Hematopoietic multipotent progenitor cell treated with erythropoietin and hydrocortisone succinate and interleukin-3 and kit ligand, for 17 days (in vitro differentiated cells): ENCODE measurements around the gene CARD9.

Experiments
- DNase-seq: peaks from one replicate; pipeline ENCODE4 v3.0.0-alpha.2; 2015; ENCODE audit warnings: low spot score

The CARD9 gene

DNA sequence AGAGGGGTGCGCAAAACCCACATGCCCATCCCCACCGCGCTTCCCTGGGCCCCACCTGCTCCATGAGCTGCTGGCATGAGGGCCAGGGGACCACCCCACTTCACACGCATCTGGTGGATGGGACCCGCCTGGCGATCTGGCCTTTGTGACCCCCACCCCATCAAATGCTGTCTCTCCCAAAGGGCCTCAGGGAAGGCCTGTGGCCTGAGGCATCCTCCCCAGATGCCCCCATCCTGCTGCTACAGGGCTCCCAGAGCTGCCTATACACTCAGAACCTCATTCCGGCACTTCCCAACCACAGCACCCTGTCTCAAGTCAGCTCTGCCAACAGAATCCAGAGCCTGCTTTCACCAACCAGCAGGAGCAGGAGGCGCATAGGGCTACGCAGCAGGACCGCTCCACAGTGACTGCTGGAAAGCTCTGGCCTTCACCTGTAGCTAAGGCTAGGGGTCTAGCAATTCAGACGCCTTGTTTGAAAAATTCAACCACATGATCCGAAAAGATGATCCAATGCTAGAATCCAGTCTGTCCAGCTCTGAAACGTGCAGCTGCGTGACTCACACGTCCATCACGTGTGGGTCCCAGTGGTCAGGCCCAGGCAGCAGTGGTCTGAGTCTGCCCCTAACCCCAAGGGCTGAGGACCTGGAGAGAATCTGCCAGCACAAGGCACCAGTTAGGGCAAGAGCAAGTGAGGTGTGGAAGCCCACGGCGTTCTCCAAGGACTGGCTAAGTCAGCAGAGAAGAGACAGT is 27.9 kb upstream of the CARD9 start:
- no peak for DNase-seq

DNA sequence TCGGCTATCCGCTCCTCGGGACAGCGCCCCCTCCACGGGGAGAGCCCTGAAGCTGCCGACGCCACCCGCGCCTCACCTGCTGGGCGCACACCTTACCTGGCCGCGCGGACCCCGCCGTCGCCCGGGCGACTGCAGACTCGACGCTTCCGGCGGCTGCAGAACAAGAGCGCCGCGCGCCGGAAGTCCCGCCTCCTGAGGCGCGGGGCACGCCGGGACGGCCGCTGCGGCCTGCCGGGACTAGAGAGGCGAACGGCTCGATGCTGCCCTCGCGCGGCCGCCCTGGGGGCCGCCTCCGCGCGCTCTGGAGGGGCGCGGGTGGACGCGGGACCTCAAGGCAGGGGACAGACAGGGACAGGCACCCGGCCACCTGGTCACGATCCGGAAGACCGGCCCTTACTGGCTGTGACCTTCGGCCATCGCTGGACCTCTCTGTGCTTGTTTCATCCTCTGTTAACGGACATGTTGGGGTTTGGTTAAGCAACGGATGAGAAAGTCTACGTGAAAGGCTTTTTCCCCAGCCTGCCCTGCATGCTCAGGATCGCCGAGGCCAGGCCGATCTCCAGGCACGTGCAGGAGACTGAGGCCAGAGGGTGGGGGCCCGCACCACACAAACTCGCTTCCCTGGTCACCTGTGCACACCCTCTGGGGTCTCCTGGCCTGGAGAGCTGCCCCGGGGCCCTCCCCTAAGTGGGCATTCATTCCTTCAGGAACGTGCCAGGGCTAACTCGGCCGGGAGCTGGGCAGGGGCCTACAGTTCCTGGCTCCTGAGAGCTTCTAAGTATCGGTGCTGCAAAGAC is 26.8 kb upstream of the CARD9 start, which contains the start of gene SNAPC4:
SNAPC4 (minus strand) TSS at position 133 of the 797 bp plus-strand sequence. CDS start 1,742 bp downstream, outside the sequence.
- peak; percentile 92 for DNase-seq

DNA sequence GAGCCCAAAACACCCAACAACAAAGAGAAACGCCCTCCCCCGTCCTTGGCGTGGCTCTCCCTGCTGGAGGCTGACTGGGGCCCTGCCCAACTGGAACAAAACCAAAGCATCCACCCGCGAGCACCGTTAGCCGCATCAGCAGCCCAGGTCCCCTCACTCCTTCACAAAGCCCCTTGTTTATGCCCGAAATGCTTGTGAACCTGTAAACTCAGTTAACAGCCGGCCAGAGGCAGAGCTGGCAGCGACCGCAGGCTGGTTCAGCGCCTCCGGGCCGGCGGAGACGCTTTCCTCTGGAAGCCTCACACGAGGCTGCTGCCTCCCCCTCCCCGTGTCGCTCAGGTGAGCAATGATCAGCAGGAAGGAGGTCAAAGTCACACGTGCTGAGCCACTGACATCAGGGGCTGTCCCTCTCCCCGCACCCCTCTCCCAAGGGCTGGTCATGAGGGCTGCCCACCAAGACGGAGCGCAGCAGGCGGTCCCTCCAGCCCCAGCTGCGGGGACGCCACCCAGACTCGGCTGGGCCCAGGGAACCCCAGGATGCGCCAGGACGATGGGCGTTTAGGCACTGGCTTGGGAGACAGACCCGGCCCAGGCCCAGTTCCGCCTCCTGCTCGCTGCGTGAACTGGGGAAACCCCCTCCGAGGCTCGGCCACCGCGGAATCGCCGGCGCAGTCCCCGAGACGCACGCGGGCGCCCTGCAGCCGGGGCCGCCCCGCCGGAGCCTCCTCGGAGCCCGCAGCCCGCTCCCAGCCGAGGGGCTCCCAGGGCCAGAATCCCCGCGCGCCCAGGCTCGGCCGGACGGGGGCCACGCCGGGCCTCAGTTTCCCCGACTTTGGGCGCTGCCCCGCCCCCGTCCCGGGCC is 25.9 kb upstream of the CARD9 start:
- peak; percentile 8 for DNase-seq

DNA sequence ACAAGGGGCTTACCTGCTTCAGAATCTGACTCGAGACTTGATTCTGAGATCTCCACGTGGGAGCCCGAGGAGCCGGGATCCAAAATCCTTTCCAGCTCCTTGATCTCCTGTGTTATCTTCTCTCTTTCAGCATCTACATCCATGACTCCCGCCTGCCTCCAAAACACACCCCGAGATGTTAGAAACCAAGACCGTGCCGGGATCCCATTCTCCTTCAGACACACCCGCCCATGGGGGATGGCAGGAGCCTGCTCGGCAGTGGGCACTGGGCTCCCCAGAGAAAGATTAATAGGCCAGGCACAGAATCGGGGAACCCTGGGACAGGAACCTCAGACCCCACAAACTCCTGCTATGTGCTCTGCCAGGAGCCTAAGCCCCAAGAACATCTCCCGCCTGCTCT is 24.8 kb upstream of the CARD9 start:
- no peak for DNase-seq

DNA sequence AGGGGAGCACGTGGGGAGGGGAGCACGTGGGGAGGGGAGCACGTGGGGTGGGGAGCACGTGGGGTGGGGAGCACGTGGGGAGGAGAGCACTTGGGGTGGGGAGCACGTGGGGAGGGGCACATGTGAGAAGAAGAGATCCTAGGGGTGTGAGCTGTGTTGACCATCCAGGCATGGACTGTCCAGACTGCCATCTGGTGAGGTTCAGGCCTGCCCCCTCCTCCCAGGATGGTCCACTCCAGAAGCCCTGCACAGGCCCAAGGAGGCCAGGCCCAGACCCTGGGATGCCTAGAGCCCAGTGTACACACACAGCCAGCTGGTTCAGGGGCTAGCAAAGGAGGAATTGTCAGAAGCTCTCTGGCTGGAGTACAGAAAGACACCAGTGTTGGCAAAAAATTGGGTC is 24.2 kb upstream of the CARD9 start:
- no peak for DNase-seq

DNA sequence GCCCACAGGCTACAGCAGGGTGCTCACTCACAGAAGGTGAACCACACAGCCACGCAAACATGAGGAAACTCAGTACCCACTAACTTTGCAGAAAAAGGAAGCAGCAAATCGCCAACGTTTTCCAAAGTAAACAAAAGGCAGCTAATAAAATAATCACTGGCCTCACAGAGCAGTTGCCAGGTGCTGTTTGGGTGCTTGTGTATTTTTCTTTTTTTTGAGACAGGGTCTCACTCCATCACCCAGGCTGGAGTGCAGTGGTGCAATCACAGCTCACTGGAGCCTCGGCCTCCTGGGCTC is 22.7 kb upstream of the CARD9 start:
- no peak for DNase-seq

DNA sequence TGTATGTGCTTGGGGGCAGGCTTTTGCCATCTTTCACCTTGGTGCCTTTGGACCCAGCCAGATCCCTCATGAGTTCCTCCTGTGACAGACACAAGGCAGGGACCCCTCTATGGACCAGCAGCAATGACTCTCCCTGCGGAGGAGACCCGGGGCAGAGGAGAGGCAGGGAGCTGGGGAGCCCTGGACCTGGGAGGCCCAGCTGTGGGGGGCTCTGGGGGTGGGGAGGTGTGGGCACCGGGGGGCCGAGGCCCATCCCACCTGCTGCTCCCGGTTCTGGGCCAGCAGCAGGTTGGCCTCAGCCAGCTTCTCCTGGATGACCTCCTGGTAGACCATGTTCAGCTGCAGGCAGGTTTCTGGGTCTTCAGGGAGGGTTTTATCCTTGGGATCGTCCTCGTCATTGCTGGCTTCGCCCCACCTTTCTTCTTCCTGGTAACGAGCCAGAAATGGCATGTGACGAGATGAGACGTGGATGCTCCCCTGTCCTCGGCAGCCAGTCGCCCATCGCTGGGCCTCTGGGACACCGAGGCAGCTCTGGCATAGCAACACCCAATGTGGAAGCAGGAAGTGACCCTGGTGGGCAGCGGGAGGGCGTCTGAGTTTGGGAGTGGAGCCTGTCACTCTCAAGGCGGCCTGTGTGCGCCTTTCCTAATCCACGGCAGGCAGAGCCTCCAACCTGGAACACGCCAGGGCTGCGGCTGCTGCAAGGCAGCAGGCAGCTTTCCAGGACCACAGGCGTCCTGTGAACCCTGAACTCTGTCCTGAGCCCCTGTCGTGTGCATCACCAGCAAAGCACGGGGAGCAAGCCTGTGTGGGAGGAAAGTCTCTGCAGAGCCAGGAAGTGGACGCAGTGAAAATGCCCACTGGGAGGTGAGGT is 22.1 kb upstream of the CARD9 start:
- DNase-seq: no peak

DNA sequence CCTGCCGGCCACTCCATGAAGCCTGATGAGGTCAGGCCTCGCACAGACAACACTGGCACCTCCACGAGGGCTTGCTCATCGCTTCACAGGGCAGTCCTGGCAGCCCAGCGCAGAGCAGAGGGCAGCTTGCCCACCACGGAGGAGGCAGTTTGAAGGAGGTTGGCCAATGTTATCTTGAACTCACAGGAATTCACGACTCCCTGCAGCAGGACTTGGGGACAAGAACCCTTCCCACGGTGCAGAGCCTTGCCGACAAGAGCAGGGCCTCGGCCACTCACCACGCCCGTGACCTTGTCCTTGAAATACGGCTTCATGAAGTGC is 21.5 kb upstream of the CARD9 start:
- no peak for DNase-seq

DNA sequence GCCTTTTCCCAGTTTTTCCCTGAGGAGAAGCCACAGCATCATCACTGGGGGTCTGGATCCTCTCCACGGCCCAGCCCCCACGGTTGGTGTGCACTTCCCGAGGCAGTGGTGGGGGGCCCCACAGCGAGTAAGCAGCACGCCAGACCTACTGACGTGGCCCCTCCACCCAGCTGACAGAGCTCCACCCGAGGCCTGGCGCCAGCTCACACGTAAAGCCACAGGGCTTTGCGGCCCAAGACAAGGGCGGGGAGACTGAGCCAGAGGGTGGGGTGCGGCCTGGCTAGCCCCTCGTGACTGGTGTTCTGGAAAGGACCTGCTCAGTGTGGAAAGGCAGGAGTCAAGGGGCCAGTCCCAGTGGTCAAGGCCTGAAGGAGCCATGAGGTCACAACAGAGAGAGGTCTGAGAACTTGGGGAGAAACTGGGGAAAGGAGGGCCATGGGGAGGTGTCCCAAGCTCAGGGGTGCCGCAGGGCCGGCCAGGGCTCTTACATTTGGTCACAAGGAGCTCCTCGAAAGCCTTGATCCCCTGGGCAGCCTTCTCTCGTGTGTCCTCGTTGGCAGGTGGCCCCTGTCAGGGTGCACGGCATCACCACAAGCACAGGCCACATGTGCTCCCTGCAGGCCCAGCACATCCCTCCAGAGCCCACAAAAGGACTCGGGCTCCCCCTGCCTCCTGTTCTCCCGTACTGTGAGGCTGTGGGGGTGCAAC is 21.0 kb upstream of the CARD9 start:
- no peak for DNase-seq

DNA sequence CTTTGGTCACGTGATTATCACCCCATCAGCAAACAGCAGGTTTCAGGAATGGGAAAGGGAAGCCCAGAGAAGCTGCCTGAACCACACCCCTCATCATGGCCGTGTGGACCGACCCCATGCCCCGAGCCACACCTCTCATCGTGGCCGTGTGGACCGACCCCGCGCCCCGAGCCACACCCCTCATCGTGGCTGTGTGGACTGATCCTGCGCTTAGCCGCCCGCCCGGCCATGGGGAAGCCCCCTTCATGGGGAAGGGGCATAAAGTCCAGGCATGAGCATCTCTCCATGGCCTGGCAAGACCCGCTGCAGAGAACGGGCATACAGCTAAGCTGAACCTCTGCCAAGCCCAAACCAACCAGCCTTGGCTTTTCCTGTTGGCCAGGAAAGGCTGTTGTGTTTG is 20.1 kb upstream of the CARD9 start:
- no peak for DNase-seq

DNA sequence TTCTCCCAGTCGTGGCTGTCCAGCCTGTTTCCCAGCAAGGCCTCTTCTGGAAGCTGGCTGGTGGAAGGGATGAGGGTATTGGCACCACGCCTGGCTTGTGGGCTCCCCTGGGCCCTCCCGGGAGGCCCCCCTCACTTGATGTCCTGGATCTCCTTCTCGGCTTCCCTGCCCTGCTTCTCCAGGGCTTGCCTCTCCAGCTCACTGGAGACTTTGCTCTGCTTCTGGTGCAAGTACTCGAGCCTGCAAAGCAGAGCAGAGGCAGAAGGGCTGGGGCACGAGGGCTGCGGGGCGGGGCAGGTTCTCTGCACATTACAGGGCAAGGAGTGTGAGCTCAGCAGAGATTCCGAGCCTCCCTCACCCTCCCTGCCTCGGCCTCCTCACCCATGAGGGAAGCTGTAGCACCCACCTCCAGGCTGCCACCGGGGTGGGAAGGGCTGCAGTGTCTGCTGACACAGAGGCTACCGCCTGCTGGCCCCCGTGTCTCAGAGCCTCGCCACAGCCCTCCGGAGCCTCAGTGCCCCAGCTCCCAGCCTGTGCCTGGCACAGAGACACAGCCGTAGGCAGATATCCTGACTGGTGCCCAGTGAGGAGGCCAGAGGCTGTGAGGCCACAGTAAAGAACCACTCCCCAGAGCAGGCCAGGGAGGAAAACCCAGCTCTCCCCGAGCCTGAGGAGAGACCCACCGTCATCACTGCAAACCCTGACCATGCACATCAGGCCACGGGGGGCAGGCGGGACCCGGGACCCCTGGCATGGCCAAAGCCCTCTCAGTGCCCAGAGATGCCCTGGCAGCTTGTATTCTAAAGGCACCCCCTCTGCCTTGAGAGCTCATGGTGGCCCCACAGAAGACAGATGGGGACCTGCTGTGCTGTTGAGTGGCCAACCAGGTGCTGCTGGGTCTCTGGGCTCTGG is 19.3 kb upstream of the CARD9 start:
- no peak for DNase-seq

DNA sequence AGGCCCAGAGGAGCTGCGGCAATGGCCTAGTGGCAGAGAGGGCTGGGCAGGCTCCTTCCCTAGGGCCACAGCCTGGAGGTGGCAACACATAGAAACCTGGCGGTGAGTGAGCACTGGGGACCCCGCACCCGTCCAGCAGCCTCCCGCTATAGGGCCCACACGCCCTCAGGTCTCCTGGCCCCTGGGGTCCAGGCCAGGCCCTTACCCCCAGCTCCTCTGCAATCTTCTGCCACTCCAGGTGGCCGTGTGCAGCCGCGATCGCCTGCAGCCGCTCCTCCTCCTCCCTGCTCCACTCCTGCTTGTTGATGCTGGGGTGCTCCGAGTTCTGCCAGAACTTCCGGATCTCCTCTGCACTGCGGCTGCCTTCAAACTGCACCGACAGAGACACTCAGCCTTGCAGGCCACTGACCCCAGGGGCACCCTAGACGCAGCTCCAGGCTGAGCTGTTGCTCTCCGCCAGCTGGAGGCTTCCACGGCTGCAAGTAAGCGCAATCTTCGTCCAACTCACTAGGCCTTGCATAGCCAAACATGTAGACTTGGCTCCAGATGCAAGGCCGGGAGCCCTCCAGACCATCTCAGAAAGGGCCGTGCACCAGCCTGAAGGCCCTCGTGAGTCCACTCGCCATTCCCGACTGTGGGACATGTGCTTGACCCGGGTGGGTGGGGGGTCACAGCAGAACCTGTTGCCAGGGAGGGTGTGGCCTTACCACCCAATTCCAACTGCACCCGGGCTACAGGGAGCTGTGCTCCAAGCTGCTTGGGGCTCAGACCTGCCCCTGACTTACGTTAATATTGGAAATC is 18.5 kb upstream of the CARD9 start:
- DNase-seq: no peak

DNA sequence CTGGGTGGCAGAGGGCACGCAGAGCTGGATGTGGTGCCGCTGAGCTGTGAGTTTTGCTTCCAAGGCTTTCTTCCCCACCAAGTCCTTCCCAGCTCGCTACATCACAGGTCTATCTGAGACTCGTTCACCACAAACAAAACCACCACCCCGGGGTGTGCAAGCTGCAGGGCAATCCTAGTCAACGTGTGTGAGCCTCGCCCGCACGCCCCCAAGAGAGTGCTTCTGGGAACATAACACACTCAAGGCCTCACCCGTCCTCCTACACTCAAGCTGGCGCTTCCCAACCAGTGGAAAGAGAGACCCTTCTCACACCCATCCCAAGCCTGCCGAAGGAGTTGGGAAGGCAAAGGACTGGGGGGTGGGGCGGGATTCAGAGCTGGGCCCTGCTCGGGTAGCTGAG is 15.9 kb upstream of the CARD9 start:
- no peak for DNase-seq

DNA sequence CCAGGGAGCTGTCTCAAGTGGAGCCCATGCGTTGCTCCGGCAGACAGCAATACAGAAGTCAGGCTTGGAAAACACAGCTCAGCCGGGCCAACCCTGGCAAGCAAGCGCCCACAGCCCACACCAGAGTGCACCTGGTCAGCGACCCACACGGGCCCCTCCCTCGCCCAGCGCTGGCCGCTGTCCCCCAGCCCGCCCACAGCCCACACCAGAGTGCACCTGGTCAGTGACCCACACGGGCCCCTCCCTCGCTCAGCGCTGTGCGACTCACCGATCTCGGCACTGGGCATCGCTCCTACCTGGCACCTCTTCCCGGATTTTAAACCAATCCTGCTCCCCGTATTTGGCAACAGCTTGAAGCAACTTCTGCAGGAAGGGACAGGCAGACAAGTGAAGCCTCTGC is 13.7 kb upstream of the CARD9 start:
- no peak for DNase-seq

DNA sequence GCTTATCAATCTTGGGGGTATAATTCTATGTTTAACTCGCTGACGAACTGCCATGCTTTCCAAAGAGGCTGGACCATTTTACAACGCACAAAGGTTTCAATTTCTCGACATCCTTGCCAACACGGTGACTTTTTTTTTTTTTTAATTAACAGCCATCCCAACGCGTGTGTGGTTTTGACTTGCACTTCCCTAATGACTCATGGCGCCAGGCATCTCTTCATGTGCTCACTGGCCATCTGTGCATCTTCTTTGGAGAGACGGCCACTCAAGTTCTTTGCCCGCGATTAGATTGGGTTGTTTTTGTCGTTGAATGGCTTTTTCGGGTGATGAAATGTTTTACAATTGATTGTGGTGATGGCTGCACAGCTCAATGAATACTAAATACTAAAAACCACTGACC is 12.5 kb upstream of the CARD9 start:
- no peak for DNase-seq

DNA sequence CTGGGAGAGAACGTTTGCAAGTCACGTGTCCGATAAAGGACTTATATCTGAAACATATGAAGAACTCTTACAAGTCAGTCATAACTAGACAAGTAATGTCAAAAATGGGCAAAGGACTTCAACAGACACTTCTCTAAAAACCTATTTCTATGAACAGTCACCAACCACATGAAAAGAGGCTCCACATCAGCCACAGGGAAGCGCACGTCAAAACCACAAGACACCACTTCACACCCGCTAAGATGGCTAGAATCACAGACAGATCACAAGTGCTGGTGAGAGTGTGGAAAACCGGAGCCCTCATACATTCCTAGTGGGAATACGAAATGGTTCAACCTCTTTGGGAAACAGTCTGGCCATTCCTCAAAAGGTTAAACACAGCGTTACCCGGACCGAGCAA is 11.5 kb upstream of the CARD9 start:
- no peak for DNase-seq

DNA sequence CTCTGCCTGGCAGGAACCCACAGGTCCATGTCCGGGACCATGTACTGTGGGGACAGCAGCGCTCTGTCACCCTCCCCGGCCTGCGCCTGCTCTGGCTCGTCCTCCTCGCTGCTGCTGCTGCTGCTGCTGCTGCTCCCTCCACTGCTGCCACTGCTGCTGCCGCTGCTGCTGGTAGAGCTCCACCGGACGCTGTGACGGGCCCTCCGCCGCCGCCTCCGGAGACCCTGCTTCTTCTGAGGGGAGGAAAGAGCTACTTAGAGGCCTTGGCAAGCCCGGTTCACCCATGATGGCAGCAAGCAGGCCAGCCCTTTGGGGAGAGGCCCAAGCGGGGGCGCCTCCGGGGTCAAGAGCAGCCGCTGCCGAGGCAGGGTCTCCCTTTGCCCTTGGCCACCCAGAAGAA is 10.0 kb upstream of the CARD9 start:
- no peak for DNase-seq

DNA sequence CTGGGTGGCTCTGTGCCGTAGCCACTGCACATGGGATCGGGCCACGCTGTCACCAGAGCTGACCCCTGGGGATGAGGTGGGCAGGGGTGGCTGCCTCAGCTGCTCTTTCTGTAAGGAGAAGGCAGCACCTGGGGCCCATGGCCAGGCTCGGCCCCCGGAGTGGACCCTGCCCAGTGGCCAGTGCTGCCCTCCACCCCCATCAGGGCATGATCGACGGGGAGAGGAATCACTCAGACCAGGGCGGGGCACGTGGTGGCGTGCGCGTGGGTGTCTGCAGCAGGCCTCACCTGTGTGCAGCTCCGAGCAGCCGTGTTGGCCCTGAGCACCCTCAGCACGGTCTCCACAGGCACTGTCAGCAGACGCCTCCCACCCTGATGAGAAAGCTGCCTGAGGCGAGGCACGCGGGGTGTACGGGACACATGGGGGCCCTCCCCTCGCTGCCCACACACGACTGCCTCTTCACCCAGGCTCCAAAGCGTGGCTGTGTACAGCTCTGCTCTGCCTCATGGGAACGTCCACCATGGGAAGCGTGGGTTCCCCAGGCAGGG is 8.6 kb upstream of the CARD9 start:
- DNase-seq: no peak

DNA sequence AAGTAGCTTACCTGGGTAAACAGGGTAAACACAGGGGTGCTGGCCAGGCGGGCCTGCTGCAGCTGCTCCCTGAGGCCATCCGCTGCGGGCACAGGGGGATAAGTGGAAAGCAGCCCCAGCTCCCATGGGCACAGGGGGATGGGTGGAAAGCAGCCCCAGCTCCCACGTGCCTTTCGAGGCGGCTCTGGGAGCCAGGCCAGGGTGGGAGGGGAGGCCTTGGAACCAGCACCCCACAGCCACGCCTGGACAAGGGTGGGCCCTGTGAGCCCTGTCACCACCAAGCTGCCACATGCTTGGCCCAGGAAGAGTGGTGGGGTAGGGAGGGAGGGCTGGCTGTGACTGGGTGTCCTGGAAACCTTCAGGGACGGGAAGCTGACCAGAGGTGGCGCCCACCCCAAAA is 7.8 kb upstream of the CARD9 start:
- no peak for DNase-seq
